AG09309 (cell line): ENCODE data around the gene MYBBP1A.

Experiments
- DNase-seq: peaks from one replicate; pipeline ENCODE4 v3.0.0-alpha.2; 2010; ENCODE audit warnings: low read depth
- H3K4me3 ChIP-seq: 2 replicates; pipeline ENCODE4 v1.5.1; 2011; ENCODE audit warnings: mild to moderate bottlenecking, low read depth, low read length, moderate library complexity; ENCODE audit not compliant: control insufficient read depth
- CTCF ChIP-seq: IDR thresholded peaks from 2 replicates; pipeline ENCODE4 v1.5.1; 2011; ENCODE audit warnings: mild to moderate bottlenecking, low read depth, low read length, inconsistent platforms; ENCODE audit not compliant: insufficient read depth, control insufficient read depth; ENCODE audit errors: missing control alignments

MYBBP1A gene

GRCh38 chr17:4543557-4544026 lies 11.6 kb downstream of the MYBBP1A start:
- no peak for DNase-seq
- H3K4me3 ChIP-seq: no peak overlapping the region
- TF ChIP-seq CTCF: no peak

GRCh38 chr17:4542726-4543191 lies 12.4 kb downstream of the MYBBP1A start:
- H3K4me3 ChIP-seq: no peak overlapping the region
- no peak for TF ChIP-seq CTCF
- DNase-seq: no peak

GRCh38 chr17:4542003-4542725 lies 13.0 kb downstream of the MYBBP1A start:
- TF ChIP-seq CTCF: no peak
- no peak for DNase-seq
- no peak overlapping the region for H3K4me3 ChIP-seq

GRCh38 chr17:4541328-4542002 lies 13.7 kb downstream of the MYBBP1A start:
- no peak for DNase-seq
- TF ChIP-seq CTCF: no peak
- no peak overlapping the region for H3K4me3 ChIP-seq

- no peak for DNase-seq
- H3K4me3 ChIP-seq: no peak overlapping the region
- TF ChIP-seq CTCF: no peak
Measured at GRCh38 chr17:4540687-4541327, 14.4 kb downstream of the MYBBP1A start.

GRCh38 chr17:4540224-4540651 lies 14.9 kb downstream of the MYBBP1A start:
- no peak for DNase-seq
- peak; percentile 14 for TF ChIP-seq CTCF
- H3K4me3 ChIP-seq: no peak overlapping the region
